Glutamatergic neuron (in vitro differentiated cells): ENCODE data around the gene DVL1. TPM values are rescaled to one million over a fixed set of nuclear protein-coding genes. Genes with fewer than 3 reads are reported as not detected.
A peak's percentile ranks its signal among the peaks of the same experiment; 100 is the strongest.

Experiments used
- DNase-seq: peaks from one replicate; pipeline ENCODE4 v3.0.0; 2022
- H3K27ac Mint-ChIP-seq: one replicate; pipeline ENCODE4 v1.8.0; 2020; ENCODE audit warnings: mild to moderate bottlenecking, mixed read lengths, inconsistent platforms; ENCODE audit not compliant: unreplicated experiment
- H3K27me3 Mint-ChIP-seq: one replicate; pipeline ENCODE4 v1.8.0; 2020; ENCODE audit warnings: mild to moderate bottlenecking, moderate library complexity, mixed read lengths, inconsistent platforms; ENCODE audit not compliant: unreplicated experiment
- H3K36me3 Mint-ChIP-seq: one replicate; pipeline ENCODE4 v1.8.0; 2020; ENCODE audit warnings: mild to moderate bottlenecking, mixed read lengths, inconsistent platforms; ENCODE audit not compliant: unreplicated experiment
- H3K4me1 Mint-ChIP-seq: one replicate; pipeline ENCODE4 v1.8.0; 2020; ENCODE audit warnings: mild to moderate bottlenecking, low read depth, mixed read lengths, inconsistent platforms; ENCODE audit not compliant: unreplicated experiment
- H3K4me3 Mint-ChIP-seq: one replicate; pipeline ENCODE4 v1.8.0; 2020; ENCODE audit warnings: mild to moderate bottlenecking, mixed read lengths, inconsistent platforms; ENCODE audit not compliant: unreplicated experiment
- H3K9me3 Mint-ChIP-seq: one replicate; pipeline ENCODE4 v1.8.0; 2020; ENCODE audit warnings: mild to moderate bottlenecking, moderate library complexity, mixed read lengths, inconsistent platforms; ENCODE audit not compliant: unreplicated experiment
- total RNA-seq: library from RNA; stranded (reverse); fragmentation: NEBNext Ultra II Directional; extraction: Animal tissue kit (Norgen Biotek cat#: 25700); gene quantifications from one replicate; pipeline ENCODE4 v1.2.1, GENCODE V29; 2021; ENCODE audit not compliant: unreplicated experiment
- TF ChIP-seq, protein P1 (sequence below): fragments of 200-600 bp; sonication (generic); IDR thresholded peaks from one replicate; pipeline ENCODE4 v1.5.0; 2021; ENCODE audit not compliant: partially characterized antibody, unreplicated experiment

DVL1 gene
- total RNA-seq, 1 donor from 2014 or later: 124 TPM

DNA sequence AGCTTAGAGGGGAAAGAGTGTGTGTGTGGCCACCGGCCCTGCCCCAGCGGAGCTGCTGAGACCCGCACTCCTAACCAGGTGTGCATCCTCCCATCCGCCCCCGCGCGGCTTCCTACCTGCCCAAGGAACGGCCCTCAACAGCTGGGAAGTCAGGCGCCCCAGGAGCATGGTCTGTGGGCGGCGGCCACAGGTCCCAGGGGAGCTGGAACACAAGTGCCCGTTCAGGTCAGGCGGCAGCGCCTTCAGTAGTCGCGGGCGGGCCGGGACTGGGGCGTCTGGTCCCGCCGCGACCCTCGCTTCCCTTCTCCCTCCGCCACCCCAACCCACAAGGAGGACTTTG lies 25.3 kb upstream of the DVL1 start:
- H3K27me3 Mint-ChIP-seq: no peaks in the 10 kb centered on the region
- peaks cover 2% of the 10 kb centered on the region for H3K9me3 Mint-ChIP-seq
- H3K27ac Mint-ChIP-seq: no peak overlapping the region
- H3K36me3 Mint-ChIP-seq: no peaks in the 10 kb centered on the region
- H3K4me1 Mint-ChIP-seq: no peaks in the 10 kb centered on the region
- TF ChIP-seq, protein P1, sequence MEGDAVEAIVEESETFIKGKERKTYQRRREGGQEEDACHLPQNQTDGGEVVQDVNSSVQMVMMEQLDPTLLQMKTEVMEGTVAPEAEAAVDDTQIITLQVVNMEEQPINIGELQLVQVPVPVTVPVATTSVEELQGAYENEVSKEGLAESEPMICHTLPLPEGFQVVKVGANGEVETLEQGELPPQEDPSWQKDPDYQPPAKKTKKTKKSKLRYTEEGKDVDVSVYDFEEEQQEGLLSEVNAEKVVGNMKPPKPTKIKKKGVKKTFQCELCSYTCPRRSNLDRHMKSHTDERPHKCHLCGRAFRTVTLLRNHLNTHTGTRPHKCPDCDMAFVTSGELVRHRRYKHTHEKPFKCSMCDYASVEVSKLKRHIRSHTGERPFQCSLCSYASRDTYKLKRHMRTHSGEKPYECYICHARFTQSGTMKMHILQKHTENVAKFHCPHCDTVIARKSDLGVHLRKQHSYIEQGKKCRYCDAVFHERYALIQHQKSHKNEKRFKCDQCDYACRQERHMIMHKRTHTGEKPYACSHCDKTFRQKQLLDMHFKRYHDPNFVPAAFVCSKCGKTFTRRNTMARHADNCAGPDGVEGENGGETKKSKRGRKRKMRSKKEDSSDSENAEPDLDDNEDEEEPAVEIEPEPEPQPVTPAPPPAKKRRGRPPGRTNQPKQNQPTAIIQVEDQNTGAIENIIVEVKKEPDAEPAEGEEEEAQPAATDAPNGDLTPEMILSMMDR: no peak
- H3K4me3 Mint-ChIP-seq: peak overlapping the region; percentile 79
- peak; percentile 56 for DNase-seq

DNA sequence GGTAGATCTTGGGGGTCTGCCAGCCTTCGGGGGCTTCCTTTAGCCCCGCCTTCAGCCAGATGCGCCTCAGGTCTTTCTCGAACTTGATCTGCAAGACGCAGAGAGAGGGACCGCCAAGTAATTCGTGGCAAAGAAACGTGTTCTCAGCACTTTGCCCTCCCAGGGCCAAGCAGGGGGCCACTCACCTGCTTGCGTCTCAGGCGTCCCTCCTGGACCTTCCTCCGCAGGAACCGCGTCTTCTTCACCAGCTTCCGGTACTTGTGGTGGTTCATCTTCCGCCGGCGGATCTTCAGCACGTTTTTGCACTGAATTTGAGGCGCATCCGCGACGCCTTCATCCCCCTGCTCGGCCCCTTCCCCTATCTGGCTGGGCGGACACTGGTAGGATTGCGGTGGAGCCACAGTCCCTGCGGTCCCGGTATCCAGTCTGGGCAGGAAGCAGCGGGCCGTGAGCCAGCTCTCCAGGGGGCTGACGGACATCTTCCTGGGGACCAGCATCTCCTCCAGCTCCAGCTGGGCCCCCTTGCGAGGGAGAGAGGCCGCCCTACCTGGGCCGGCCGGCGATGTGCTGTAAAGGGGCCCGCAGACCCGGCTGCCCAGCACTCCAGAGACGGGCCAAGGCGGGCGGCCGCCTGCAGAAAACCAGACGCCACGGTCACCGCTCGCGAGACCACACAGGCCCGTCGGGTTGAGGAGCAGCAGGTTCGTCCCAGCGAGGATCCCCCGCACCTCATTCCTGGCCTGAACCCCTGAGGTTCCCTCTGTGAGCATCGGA lies 24.8 kb upstream of the DVL1 start:
- Mint-ChIP-seq H3K4me1 (no peaks in the 10 kb centered on the region), H3K4me3 (peak overlapping the region; percentile 79), H3K9me3 (peaks cover 2% of the 10 kb centered on the region), H3K27ac (no peak overlapping the region), H3K36me3 (no peaks in the 10 kb centered on the region), H3K27me3 (no peaks in the 10 kb centered on the region)
- DNase-seq: no peak
- TF ChIP-seq, protein P1: no peak

DNA sequence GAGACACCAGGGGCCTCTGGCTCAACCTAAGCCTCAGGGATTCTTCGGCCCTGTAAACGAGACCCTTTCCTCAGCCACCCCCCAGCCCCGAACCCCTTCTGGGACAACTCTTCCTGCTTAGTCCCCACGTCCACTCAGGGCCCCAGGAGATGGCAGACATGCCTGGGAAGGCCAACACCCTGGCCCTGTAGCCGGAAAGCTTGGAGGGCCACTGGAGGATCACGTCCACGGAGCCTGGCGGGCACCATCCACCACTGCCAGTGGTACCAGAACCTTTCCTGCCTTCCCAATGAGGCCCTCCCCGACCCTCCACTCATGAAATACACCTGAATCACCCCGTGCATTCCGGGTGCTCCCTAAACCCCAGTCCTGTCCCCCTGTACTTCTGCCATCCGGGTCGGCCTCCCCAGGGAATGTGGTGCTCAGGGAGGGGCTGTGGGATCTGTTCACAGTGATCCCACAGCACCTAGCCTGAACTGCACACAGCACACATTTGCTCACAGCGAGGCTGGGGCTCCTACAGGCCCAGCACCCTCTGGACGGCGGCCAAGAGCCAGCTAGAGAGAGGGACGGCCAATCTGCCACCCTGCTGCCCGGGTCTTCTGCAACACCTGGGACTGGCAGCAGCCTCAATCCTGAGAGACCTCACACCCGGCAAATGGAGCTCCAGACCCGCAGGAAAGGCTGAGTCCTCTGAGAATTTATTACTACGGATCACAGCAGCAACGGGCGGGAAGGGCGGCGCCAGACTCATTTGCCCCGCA lies 24.0 kb upstream of the DVL1 start:
- Mint-ChIP-seq H3K4me3 (peak overlapping the region; percentile 52), H3K9me3 (peaks cover 2% of the 10 kb centered on the region), H3K36me3 (no peaks in the 10 kb centered on the region)

DNA sequence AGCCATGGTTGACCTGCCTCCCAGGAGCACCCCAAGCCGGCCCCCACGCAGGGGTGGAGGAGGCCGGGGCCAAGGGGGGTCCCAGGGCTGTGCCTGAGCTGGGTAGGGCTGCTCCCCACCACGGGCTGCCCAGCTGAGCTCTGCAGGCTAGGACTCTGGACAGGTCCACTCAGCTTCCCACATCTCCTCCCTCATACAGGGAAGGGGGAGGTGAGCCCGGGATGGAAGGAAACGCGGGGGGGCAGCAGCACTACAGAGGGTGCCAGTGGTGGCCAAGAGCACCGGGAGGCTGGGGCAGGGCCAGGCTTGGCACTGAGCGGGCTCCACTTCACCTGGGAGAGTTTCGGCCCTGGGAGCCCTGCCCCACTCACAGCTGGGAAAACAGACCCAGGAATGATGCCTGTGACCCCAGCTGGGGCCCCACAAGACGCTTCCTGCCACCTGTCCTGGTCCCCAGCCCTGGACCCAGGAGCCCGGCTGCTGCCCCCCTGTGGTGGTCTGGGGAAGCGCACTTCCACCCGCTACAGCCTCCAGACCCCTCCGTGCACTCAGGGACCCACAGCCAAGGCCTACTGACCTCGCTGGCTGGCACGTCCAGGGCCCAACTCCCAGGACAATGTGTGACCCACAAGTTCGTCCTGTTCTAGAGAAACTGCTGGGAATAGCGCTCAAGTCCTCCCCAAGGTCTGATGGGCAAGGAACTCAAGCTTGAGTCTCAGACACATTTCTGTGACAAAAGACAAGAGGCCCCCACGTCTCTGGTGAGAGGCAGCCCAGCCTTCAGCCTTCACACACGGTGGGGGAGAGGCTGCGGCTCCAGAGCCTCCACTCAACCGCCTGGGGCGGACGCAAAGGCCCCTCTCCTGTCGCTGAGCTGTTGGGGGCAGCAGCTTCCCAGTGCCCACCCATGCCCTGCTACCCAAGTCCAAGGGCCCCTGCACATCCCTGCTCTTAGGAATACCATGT lies 22.8 kb upstream of the DVL1 start:
- no peaks in the 10 kb centered on the region for H3K27me3 Mint-ChIP-seq
- no peak overlapping the region for H3K27ac Mint-ChIP-seq
- peaks cover 2% of the 10 kb centered on the region for H3K9me3 Mint-ChIP-seq
- TF ChIP-seq, protein P1: peak; percentile 97
- H3K36me3 Mint-ChIP-seq: no peaks in the 10 kb centered on the region
- DNase-seq: peak; percentile 89
- H3K4me1 Mint-ChIP-seq: no peaks in the 10 kb centered on the region
- H3K4me3 Mint-ChIP-seq: peak overlapping the region; percentile 15

More for the DNA sequence above, 24.0 kb upstream of the DVL1 start:
- H3K4me1 Mint-ChIP-seq: no peaks in the 10 kb centered on the region
- H3K27ac Mint-ChIP-seq: no peak overlapping the region
- TF ChIP-seq, protein P1: no peak
- no peak for DNase-seq
- H3K27me3 Mint-ChIP-seq: no peaks in the 10 kb centered on the region
